IMR-90 (cell line): Measurements from ENCODE around the gene IRX3.

Source experiments
- BHLHE40 ChIP-seq: fragments of 150-350 bp; IDR thresholded peaks from 2 replicates; pipeline ENCODE4 v1.6.1; 2016; ENCODE audit warnings: mild to moderate bottlenecking, low read depth, low read length
- CTCF ChIP-seq: conservative IDR thresholded peaks from 2 replicates; pipeline ENCODE4 v1.5.1; 2012; ENCODE audit warnings: mild to moderate bottlenecking, low read depth, low read length, improper control_type of control experiment
- MAFK ChIP-seq: IDR thresholded peaks from 2 replicates; pipeline ENCODE4 v1.6.1; 2012; ENCODE audit warnings: low read depth, low read length, improper control_type of control experiment
- POLR2A ChIP-seq: IDR thresholded peaks from 2 replicates; pipeline ENCODE4 v1.6.1; 2012; ENCODE audit warnings: mild to moderate bottlenecking, low read depth, low read length
- RFX5 ChIP-seq: IDR thresholded peaks from 2 replicates; pipeline ENCODE4 v1.8.0; 2012; ENCODE audit warnings: low read depth, mild to moderate bottlenecking, low read length, moderate library complexity
- SMC3 ChIP-seq: fragments of 150-350 bp; IDR thresholded peaks from 2 replicates; pipeline ENCODE4 v1.6.1; 2016; ENCODE audit warnings: low read depth, mild to moderate bottlenecking, antibody characterized with exemption, low read length, moderate library complexity

GRCh38 chr16:54291656-54292487 lies 5.3 kb upstream of the IRX3 start:
- TF ChIP-seq CTCF, result no peak
- no peak for TF ChIP-seq POLR2A
- no peak for TF ChIP-seq SMC3
- TF ChIP-seq MAFK, result no peak
- no peak for TF ChIP-seq RFX5
- TF ChIP-seq BHLHE40, result no peak
